T-helper 17 cell (primary cell): ENCODE measurements around the gene CNOT6. TPM values are rescaled to one million over a fixed set of nuclear protein-coding genes. Genes with fewer than 3 reads are reported as not detected.
A peak's percentile ranks its signal among the peaks of the same experiment; 100 is the strongest.
"Not testable (repeated sequence)": the region's sequence is repeated elsewhere in the genome, so short reads cannot be mapped to it uniquely, and the experiment has no call there.

Experiments
- ATAC-seq: fragments of 150-1000 bp; cut with Tn5 transposase; 2 replicates; pipeline ENCODE4 v1.10.0; 2021; ENCODE audit warnings: mild to moderate bottlenecking, moderate library complexity
- DNase-seq, 3 donors: peaks; one replicate each; pipeline versions ENCODE4 v3.0.0 to v3.0.0-alpha.2; 2020 to 2021
- H3K9me3 ChIP-seq: one replicate; pipeline ENCODE4 v1.7.0; 2013; ENCODE audit warnings: low read length, mild to moderate bottlenecking; ENCODE audit not compliant: control insufficient read depth, poor library complexity, severe bottlenecking
- H3K27ac Mint-ChIP-seq: one replicate; pipeline ENCODE4 v1.8.0; 2022; ENCODE audit warnings: mild to moderate bottlenecking, moderate library complexity, mixed read lengths
- H3K27me3 Mint-ChIP-seq: one replicate; pipeline ENCODE4 v1.8.0; 2022; ENCODE audit warnings: mixed read lengths
- H3K36me3 Mint-ChIP-seq: one replicate; pipeline ENCODE4 v1.8.0; 2022; ENCODE audit warnings: low read depth, mixed read lengths
- H3K4me1 Mint-ChIP-seq: one replicate; pipeline ENCODE4 v1.8.0; 2022; ENCODE audit warnings: mild to moderate bottlenecking, mixed read lengths
- H3K4me3 Mint-ChIP-seq: one replicate; pipeline ENCODE4 v1.8.0; 2022; ENCODE audit warnings: mild to moderate bottlenecking, moderate library complexity, mixed read lengths
- total RNA-seq, 4 donors: library from RNA in 2 of 4; stranded (reverse) in 2 of 4; gene quantifications; one replicate each; pipeline ENCODE4 v1.2.3 and lab custom pipeline; 2022 to 2026

The CNOT6 gene
- total RNA-seq, 2 donors from 2014 or later, result 19.0 to 22.0 TPM

- DNase-seq, result no peak
- Mint-ChIP-seq H3K4me1 (no peaks in the 10 kb centered on the region), H3K4me3 (no peak overlapping the region), H3K27me3 (peaks cover 34% of the 10 kb centered on the region), H3K36me3 (no peaks in the 10 kb centered on the region), H3K27ac (no peak overlapping the region)
- H3K9me3 ChIP-seq, result no peaks in the 10 kb centered on the region
- no peak for ATAC-seq
Observed at GRCh38 chr5:180467028-180467975, 26.9 kb upstream of the CNOT6 start.

DNA sequence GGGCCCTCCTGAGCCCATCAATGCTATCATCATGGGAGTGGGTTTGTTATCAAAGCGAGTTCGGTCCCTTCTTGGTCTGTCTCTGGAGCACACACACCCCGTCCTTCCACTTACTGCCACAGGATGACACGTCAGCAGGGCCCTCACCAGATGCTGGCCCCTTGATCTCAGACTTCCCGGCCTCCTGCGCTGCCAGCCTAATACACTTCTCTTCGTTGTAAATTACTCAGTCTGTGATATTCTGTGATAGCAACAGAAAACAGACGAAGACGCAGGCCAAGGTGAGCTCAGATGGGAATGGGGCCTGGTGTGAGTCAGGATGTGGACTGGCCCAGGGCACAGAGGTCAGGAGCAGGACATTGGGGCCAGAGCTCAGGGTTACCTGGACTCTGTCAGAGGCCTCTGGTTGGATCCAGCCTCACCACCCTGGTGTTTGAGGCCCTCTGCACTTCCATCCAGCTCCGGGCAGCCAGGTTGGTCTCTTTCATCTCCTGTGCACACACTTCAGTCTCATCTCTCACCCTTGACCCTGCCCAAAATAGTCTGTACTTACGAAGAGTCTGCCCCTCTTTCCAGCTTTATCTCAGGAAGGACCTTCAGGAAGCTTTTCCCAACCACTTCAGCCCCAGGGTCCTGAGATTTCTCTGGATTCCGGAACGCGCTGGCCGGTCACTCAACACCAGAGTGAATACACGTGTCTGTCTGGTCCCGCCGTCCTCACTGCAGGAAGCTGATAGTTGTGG lies 26.0 kb upstream of the CNOT6 start:
- no peak for ATAC-seq
- Mint-ChIP-seq H3K36me3 (no peaks in the 10 kb centered on the region), H3K4me3 (no peak overlapping the region), H3K27me3 (peaks cover 29% of the 10 kb centered on the region), H3K4me1 (no peaks in the 10 kb centered on the region), H3K27ac (no peak overlapping the region)
- no peak for DNase-seq
- no peaks in the 10 kb centered on the region for H3K9me3 ChIP-seq

- no peaks in the 10 kb centered on the region for H3K9me3 ChIP-seq
- ATAC-seq (no peak), DNase-seq (no peak)
- no peaks in the 10 kb centered on the region for H3K36me3 Mint-ChIP-seq
- no peaks in the 10 kb centered on the region for H3K4me1 Mint-ChIP-seq
- no peak overlapping the region for H3K4me3 Mint-ChIP-seq
- no peak overlapping the region for H3K27ac Mint-ChIP-seq
- H3K27me3 Mint-ChIP-seq, result peaks cover 28% of the 10 kb centered on the region
Observed at GRCh38 chr5:180468732-180469585, 25.2 kb upstream of the CNOT6 start.

GRCh38 chr5:180469586-180469865 lies 24.7 kb upstream of the CNOT6 start:
- Mint-ChIP-seq H3K27me3 (peaks cover 28% of the 10 kb centered on the region), H3K36me3 (no peaks in the 10 kb centered on the region), H3K4me1 (no peaks in the 10 kb centered on the region), H3K27ac (no peak overlapping the region), H3K4me3 (no peak overlapping the region)
- DNase-seq, result no peak
- ATAC-seq, result no peak
- H3K9me3 ChIP-seq, result no peaks in the 10 kb centered on the region

DNA sequence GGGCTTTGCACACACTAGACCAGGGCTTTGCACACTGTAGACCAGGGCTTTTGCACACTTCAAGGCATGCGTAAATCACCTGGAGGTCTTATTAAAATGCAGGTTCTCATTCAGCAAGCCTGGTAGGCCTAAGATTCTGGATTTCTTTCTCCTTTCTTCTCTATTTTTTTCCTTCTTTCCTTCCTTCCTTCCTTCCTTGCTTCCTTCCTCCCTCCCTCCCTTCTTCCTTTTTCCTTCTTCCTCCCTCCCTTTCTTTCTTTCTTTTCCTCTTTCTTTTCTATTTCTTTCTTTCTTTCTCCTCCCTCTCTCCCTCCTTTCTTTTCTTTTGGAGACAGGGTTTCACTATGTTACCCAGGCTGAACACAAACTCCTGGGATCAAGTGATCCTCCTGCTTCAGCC lies 24.3 kb upstream of the CNOT6 start:
- Mint-ChIP-seq H3K36me3 (no peaks in the 10 kb centered on the region), H3K4me1 (no peaks in the 10 kb centered on the region), H3K27me3 (peaks cover 28% of the 10 kb centered on the region), H3K27ac (no peak overlapping the region), H3K4me3 (no peak overlapping the region)
- ATAC-seq (no peak), DNase-seq (no peak)
- no peaks in the 10 kb centered on the region for H3K9me3 ChIP-seq

DNA sequence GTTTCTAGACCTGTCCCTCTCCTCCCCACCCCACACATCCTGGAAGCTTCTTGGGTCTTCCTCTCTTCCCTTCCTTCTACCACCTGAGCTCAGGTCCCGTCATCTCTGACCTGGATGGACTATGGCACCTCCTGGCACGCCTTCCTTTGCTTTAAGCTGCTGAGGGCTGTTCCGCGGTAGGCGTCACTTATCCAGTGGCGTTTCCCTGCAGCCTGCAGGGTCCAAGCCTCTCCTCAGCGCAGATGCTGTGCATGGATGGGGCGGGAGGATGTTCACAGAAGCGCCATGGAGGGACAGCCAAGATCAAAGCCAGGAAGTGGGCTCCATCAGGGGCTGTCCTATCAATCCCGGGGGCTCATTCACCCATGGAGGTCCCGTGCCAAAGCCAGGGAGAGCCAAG lies 23.8 kb upstream of the CNOT6 start:
- H3K9me3 ChIP-seq, result no peaks in the 10 kb centered on the region
- DNase-seq, result no peak
- Mint-ChIP-seq H3K27me3 (peaks cover 28% of the 10 kb centered on the region), H3K4me3 (no peak overlapping the region), H3K4me1 (no peaks in the 10 kb centered on the region), H3K36me3 (no peaks in the 10 kb centered on the region), H3K27ac (no peak overlapping the region)
- no peak for ATAC-seq

- ATAC-seq (peak; percentile 86), DNase-seq (peak; percentile 29 to 40 (median 34))
- H3K9me3 ChIP-seq, result no peaks in the 10 kb centered on the region
- no peaks in the 10 kb centered on the region for H3K36me3 Mint-ChIP-seq
- H3K4me3 Mint-ChIP-seq, result peak overlapping the region; percentile 25
- peaks cover 28% of the 10 kb centered on the region for H3K27me3 Mint-ChIP-seq
- no peaks in the 10 kb centered on the region for H3K4me1 Mint-ChIP-seq
- no peak overlapping the region for H3K27ac Mint-ChIP-seq
Observed at GRCh38 chr5:180470966-180471582, 23.1 kb upstream of the CNOT6 start.

GRCh38 chr5:180471866-180472265 lies 22.3 kb upstream of the CNOT6 start:
- Mint-ChIP-seq H3K4me1 (no peaks in the 10 kb centered on the region), H3K36me3 (no peaks in the 10 kb centered on the region), H3K27me3 (peaks cover 23% of the 10 kb centered on the region), H3K4me3 (no peak overlapping the region), H3K27ac (no peak overlapping the region)
- H3K9me3 ChIP-seq, result no peaks in the 10 kb centered on the region
- ATAC-seq (no peak), DNase-seq (no peak)

- peaks cover 19% of the 10 kb centered on the region for H3K27me3 Mint-ChIP-seq
- ATAC-seq (no peak), DNase-seq (no peak)
- no peaks in the 10 kb centered on the region for H3K36me3 Mint-ChIP-seq
- no peaks in the 10 kb centered on the region for H3K4me1 Mint-ChIP-seq
- no peak overlapping the region for H3K4me3 Mint-ChIP-seq
- no peak overlapping the region for H3K27ac Mint-ChIP-seq
- H3K9me3 ChIP-seq, result no peaks in the 10 kb centered on the region
Observed at GRCh38 chr5:180472269-180472668, 21.9 kb upstream of the CNOT6 start.

DNA sequence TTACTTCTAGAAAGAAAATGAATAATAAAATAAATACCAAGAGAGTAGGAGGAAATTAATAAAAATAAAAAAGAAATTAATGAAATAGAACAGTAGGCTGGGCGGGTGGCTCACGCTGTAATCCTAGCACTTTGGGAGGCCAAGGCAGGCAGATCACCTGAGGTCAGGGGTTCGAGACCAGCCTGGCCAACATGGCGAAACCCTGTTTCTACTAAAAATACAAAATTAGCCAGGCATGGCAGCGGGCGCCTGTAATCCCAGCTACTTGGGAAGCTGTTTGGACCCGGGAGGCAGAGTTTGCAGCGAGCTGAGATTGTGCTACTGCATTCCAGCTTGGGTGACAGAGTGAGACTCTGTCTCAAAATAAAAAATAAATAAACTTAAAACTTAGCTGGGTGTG lies 20.8 kb upstream of the CNOT6 start:
- H3K27me3 Mint-ChIP-seq, result peaks cover 19% of the 10 kb centered on the region
- not testable (repeated sequence) for H3K36me3 Mint-ChIP-seq, H3K9me3 ChIP-seq, DNase-seq, H3K4me3 Mint-ChIP-seq, H3K27ac Mint-ChIP-seq, ATAC-seq, H3K4me1 Mint-ChIP-seq

DNA sequence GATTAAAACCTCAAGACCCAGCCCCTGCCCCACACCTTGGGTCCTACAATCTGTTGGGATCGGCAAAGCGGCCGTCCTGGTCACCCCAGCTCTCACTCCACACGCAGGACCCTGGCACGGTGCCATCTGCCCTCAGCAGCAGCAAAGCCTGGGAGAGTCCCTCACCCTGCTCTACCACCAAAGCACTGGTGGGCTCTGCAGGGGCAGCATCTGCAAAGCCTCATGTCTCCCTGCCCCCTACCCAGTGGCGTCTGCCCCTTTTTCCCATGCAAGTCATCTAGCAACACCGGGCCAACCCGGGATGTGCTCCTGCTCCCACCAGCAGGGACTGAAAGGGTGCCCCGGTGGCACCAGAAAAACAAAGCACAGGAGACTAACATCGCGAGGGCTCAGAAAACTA lies 19.6 kb upstream of the CNOT6 start:
- DNase-seq (no peak), ATAC-seq (no peak)
- no peaks in the 10 kb centered on the region for H3K36me3 Mint-ChIP-seq
- H3K27me3 Mint-ChIP-seq, result peaks cover 19% of the 10 kb centered on the region
- H3K27ac Mint-ChIP-seq, result no peak overlapping the region
- H3K9me3 ChIP-seq, result no peaks in the 10 kb centered on the region
- H3K4me3 Mint-ChIP-seq, result no peak overlapping the region
- no peaks in the 10 kb centered on the region for H3K4me1 Mint-ChIP-seq

- not testable (repeated sequence) for ATAC-seq, H3K9me3 ChIP-seq, DNase-seq, H3K27ac Mint-ChIP-seq, H3K4me1 Mint-ChIP-seq, H3K36me3 Mint-ChIP-seq, H3K4me3 Mint-ChIP-seq
- peaks cover 11% of the 10 kb centered on the region for H3K27me3 Mint-ChIP-seq
Observed at GRCh38 chr5:180475969-180476524, 18.1 kb upstream of the CNOT6 start.
